NCI-H2107 treated with DMSO at 0.1 percent for 48 hours (cell line): Measurements from ENCODE around the gene TRAPPC5.

Experiments used
- DNase-seq: peaks from one replicate; lab custom pipeline; 2025; ENCODE audit not compliant: unreplicated experiment; lab: John Stamatoyannopoulos, UW

TRAPPC5 gene

DNA sequence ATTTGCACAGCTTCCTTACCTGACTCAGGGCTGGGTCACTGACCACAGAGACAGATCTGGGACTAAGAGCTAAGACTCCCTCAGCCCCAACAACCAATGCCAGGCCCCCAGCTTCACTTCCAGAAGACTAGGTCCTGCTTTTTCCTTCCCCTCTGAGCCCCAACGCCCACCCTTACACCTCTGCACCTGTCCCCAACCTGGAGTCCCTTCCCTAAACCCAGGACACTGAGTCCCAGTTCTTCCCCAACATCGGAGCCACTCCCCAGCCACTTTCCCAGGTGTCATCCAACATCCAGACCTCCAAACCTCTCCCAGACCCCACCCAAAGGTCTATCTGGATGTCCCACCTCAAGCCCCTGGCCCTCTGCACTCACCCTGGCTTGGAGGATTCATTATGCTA, 18.4 kb downstream of the TRAPPC5 start:
- DNase-seq = no peak

DNA sequence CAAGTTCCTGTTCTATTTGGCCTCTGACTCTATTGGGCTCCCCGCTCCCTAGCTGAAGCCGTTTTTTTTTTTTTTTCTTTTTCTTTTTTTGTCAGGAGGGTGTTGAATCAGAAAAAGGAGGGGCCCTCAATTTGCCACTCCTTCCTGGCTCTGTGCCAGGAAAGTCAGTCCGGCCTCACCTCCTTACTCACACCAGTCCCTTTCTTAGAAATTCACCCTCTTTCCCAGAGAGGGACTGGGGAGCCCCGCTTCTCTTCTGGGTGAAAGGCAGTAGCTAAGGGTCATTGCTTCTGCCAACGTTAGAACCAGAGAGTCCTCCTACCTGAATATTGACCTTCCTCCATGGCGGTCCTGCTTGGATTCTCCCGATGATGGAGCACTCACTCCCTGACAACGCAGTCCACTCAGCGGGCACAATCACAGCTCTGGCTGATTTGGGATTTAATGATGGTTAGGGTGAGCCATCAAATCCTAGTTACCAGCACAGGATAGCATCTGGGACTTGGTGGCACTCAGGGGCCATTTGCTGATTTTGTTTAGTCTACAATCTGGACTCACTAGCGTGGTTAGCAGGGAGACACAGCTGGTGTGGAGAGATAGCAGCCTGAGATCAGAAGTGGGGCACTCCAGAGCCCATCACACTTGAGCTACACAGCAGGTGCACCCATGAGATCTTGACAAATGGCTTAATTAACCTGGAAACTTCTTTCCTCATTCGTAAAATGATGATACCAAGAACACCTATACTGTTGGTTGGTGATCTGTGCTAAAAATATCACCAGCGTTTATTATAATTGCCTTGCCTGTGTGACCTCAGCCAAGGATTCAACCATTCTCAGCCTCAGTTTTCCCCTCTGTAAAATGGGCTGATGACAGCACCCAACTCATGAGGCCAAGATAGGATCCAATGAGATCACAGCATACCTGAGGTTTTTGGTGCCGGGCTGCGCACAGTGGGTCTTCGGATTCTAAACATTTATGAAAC, 19.1 kb downstream of the TRAPPC5 start:
- DNase-seq = no peak

DNA sequence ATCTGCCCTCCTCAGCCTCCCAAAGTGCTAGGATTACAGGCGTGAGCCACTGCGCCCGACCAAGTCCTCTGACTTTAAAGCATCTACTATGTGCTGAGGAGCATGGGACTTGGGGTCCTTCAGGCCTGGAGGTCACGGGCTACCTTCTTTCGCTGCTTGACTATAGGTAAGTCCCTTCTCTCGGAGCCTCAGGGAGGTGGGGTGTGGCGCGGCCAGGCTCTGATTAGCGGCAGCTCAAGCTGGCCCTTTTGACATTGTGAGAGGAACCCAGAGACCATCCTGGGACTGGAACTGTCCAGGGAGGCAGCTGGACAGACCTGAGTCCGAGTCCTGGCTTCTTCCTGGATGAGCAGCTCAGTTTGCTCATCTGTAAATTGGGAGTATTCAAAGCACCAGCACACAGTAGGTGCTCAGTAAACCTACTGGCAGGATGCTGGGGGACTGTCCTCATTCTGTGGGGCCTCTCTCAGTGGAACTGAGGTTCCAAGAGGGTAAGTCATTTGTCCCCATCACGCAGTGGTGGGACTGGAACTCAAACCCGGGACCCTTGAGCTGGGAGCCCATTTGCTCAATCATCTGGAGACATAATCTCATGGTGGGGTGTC, 20.5 kb downstream of the TRAPPC5 start:
- no peak for DNase-seq

DNA sequence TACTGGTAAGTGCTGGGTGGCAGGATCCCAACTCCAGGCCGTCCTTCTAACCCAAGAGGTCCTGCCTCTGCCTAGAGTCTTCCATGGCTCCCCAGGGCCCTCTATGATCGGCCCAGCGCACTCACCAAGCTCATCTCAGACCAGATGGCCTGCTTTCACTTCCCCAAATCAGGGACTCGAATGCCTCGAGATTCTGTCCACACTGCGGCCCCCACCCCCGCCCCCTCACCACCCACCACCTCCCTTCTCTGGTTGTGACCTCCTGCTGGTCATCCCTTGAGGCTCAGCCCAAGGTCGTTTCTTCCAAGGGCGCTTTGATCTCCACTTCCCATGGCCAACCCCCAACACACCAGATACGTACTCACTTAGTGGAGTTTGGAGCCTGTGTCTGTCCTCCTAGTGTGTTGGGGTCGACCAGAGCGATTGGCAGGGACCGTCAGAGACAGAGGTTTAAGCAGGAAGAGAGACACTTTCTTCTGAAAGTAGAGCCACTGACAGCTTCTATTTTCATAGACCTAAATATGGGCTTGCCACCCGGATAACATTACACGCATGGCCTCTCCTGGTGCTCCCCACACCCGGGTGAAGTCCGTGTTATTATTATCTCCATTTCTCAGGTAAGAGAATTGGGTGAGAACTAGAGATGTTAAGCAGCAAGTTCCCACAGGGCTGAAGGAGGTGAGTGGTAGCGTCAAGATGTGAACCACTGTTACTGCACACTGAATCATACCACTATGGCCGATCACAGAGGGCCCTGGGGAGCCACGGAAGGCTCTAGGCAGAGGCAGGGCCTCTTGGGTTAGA, 21.2 kb downstream of the TRAPPC5 start, which contains the start of gene FCER2:
TSS of gene FCER2 (minus strand) at position 478 of the 804 bp plus-strand sequence. CDS start 2,371 bp downstream, outside the sequence.
- no peak for DNase-seq

- DNase-seq = no peak
Measured at GRCh38 chr19:7703332-7703731, 22.7 kb downstream of the TRAPPC5 start.

- no peak for DNase-seq
Measured at GRCh38 chr19:7704280-7705060, 23.8 kb downstream of the TRAPPC5 start.

GRCh38 chr19:7705387-7706187, 25.0 kb downstream of the TRAPPC5 start:
- DNase-seq = no peak

- no peak for DNase-seq
Measured at GRCh38 chr19:7706188-7706954, 25.7 kb downstream of the TRAPPC5 start.

DNA sequence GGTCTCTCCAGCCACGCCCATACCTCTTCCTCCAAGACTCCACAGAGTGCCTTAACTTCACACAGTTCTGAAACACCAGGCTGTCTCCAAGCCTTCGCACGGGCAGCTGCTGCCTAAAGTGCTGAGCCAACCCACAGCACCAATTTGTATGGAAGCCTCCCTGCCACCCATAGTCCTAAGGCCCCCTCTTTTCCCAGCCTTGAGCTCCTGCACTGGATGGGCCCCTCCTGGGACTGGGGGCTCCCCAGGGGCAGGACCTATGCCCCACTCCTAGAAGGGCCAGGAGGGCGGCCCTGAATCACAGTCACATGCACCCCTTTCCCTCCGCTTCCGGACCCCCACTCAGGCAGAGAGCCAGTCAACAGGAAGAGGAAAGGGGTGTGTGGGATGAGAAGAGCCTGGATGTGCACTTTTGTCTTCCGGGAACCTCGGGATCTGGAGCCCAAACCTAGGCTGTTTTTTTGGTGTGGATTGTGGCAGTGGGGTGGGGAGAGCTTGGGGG, 26.4 kb downstream of the TRAPPC5 start:
- DNase-seq = no peak

- DNase-seq = no peak
Measured at GRCh38 chr19:7709932-7710460, 29.4 kb downstream of the TRAPPC5 start.

- no peak for DNase-seq
Measured at GRCh38 chr19:7710616-7711015, 30.0 kb downstream of the TRAPPC5 start.

- no peak for DNase-seq
Measured at GRCh38 chr19:7715671-7716070, 35.0 kb downstream of the TRAPPC5 start.

DNA sequence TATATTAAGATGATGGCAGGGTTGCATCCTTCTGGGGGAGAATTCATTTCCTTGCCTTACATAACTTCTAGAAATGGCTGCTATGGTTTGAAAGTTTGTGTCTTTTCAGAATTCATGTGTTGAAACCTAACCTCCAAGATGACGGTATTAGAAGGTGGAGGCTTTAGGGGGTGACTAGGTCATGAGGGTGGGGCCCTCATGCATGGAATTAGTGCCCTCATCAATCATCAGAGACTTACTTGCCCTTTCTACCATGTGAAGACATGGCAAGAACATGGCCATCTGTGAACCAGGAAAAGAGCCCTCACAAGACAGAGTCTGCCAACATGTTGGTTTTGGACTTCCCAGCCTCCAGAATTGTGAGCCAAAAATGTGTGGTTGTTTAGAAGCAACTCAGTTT, 36.1 kb downstream of the TRAPPC5 start:
- no peak for DNase-seq

- no peak for DNase-seq
Measured at GRCh38 chr19:7718668-7719067, 38.0 kb downstream of the TRAPPC5 start.

DNA sequence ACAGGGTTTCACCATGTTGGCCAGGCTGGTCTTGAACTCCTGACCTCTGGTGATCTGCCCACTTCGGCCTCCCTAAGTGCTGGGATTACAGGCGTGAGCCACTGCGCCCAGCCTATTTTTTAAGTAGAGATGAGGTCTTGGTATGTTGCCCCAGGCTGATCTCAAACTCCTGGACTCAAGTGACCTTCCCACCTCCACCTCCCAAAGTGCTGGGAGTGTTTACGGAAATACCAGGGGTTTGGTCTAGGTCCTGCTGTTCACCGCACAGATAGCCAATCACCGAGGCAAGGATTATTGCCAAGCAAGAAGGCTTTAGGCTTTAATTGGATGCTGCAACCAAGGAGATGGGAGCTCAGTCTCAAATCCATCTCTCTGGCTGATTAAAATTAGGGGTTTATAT, 39.7 kb downstream of the TRAPPC5 start:
- no peak for DNase-seq

DNA sequence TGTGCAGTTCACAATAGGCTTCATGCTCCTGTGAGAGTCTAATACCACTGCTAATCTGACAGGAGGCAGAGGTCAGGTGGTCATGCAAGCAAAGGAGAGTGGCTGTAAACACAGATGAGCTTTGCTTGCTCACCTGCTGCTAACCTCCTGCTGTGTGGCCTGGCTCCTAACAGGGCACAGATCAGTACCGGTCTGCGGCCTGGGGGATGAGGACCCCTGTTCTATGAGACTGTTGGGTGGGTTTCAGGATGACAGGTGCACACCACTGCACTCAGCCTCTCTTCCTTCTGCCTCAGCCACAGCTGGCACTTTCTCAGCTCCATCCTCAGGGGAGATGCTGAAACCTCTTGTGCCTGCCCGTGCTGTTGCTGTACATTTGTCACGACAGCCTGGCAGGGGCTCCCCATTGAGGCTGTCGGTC, 41.6 kb downstream of the TRAPPC5 start:
- no peak for DNase-seq

GRCh38 chr19:7725791-7726190, 45.2 kb downstream of the TRAPPC5 start:
- no peak for DNase-seq

DNA sequence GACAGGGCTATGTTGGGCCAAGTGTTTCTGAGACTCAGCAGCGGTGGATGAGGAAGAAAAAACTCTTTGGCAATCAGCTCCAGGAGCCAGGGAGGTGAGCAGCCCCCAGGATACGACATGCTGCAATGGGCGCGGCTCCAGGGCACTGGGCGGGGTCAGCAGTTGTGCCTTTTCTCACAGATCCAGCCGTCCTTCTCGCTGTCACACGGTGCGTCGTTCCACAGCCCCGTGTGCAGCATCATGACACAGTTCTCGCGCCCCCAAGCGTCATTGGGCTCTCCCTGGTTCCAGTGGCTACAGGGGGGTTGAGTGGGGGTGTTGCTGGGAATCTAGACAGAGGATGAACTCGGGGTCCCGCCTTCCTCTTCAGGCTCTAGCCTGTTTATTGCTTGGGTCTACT, 48.6 kb downstream of the TRAPPC5 start:
- no peak for DNase-seq
